CD4-positive, alpha-beta memory T cell (primary cell): ENCODE measurements around the gene FSTL4. TPM values are rescaled to one million over a fixed set of nuclear protein-coding genes. Genes with fewer than 3 reads are reported as not detected.
"Not testable (repeated sequence)": the region's sequence is repeated elsewhere in the genome, so short reads cannot be mapped to it uniquely, and the experiment has no call there.

ENCODE experiments used
- CTCF ChIA-PET: fragments of 350-600 bp; sonication (Branson Sonifier 250); formaldehyde crosslinking; loops from one replicate; lab custom pipeline; 2021; ENCODE audit warnings: inconsistent platforms; ENCODE audit not compliant: partially characterized antibody; lab: Charles Lee
- POLR2A ChIA-PET: fragments of 350-600 bp; sonication (Branson Sonifier 250); formaldehyde crosslinking; loops from one replicate; lab custom pipeline; 2021; ENCODE audit not compliant: partially characterized antibody; lab: Charles Lee
- DNase-seq, 5 donors: peaks; one replicate each; pipeline versions ENCODE4 v3.0.0 to v3.0.0-alpha.2; 2020 to 2022; ENCODE audit warnings: mixed read lengths in 1 of 5
- H3K27ac ChIP-seq: one replicate; pipeline ENCODE4 v1.7.0; 2013; ENCODE audit warnings: low read depth, low read length
- H3K27me3 ChIP-seq: 2 replicates; pipeline ENCODE4 v1.7.0; 2013; ENCODE audit warnings: mild to moderate bottlenecking, low read length, moderate library complexity; ENCODE audit not compliant: insufficient read depth
- H3K36me3 ChIP-seq: 2 replicates; pipeline ENCODE4 v1.7.0; 2013; ENCODE audit warnings: mild to moderate bottlenecking, low read length, moderate library complexity; ENCODE audit not compliant: insufficient read depth
- H3K4me1 ChIP-seq: 2 replicates; pipeline ENCODE4 v1.7.0; 2013; ENCODE audit warnings: mild to moderate bottlenecking, low read length, moderate library complexity; ENCODE audit not compliant: insufficient read depth
- H3K4me3 ChIP-seq, 2 donors: one replicate each; pipeline ENCODE4 v1.7.0; 2013; ENCODE audit warnings: low read length in 2 of 2, mild to moderate bottlenecking in 1 of 2
- H3K9me3 ChIP-seq, 2 donors: one replicate each; pipeline ENCODE4 v1.7.0; 2013; ENCODE audit warnings: low read length in 2 of 2, control low read depth in 1 of 2; ENCODE audit not compliant: control insufficient read depth in 1 of 2
- H3K27ac Mint-ChIP-seq, 7 donors: one replicate each; pipeline ENCODE4 v1.8.0; 2020 to 2021; ENCODE audit warnings: mixed read lengths in 7 of 7, mild to moderate bottlenecking in 6 of 7, inconsistent platforms in 3 of 7, moderate library complexity in 3 of 7
- H3K27me3 Mint-ChIP-seq, 2 donors: one replicate each; pipeline ENCODE4 v1.8.0; 2020 to 2021; ENCODE audit warnings: mixed read lengths in 2 of 2
- H3K36me3 Mint-ChIP-seq, 2 donors: one replicate each; pipeline ENCODE4 v1.8.0; 2020 to 2021; ENCODE audit warnings: mixed read lengths in 2 of 2, inconsistent platforms in 1 of 2, mild to moderate bottlenecking in 1 of 2
- H3K4me1 Mint-ChIP-seq, 4 donors: one replicate each; pipeline ENCODE4 v1.8.0; 2020 to 2021; ENCODE audit warnings: mixed read lengths in 4 of 4, mild to moderate bottlenecking in 1 of 4
- H3K4me3 Mint-ChIP-seq, 8 donors: one replicate each; pipeline ENCODE4 v1.8.0; 2020 to 2021; ENCODE audit warnings: mixed read lengths in 8 of 8, mild to moderate bottlenecking in 7 of 8, moderate library complexity in 6 of 8, inconsistent platforms in 3 of 8
- H3K9me3 Mint-ChIP-seq, 8 donors: one replicate each; pipeline ENCODE4 v1.8.0; 2020 to 2021; ENCODE audit warnings: mixed read lengths in 8 of 8, mild to moderate bottlenecking in 5 of 8, inconsistent platforms in 3 of 8, moderate library complexity in 1 of 8
- intact Hi-C: fragments of 100-400 bp; cut with micrococcal nuclease; formaldehyde crosslinking; loops from one replicate; pipeline ENCODE4 v1.15.1; 2023
- polyA plus RNA-seq, 2 donors: library from polyadenylated mRNA; unstranded; fragments of 300-500 nt; fragmentation: Illumina TruSeq; gene quantifications; one replicate each; pipeline ENCODE4 v1.2.3, GENCODE V29; 2021
- total RNA-seq, 2 experiments: library from RNA; stranded (reverse); gene quantifications; one replicate each; pipeline ENCODE4 v1.2.3, GENCODE V29; 2021

The FSTL4 gene
- total and polyA plus RNA-seq, 4 experiments from 2014 or later: not detected

- H3K36me3 Mint-ChIP-seq: no peaks in the 10 kb centered on the region
- H3K36me3 ChIP-seq: no peaks in the 10 kb centered on the region
- CTCF ChIA-PET: no interaction called here
These were observed 163.2 kb downstream of the FSTL4 start for GRCh38 chr5:133449181-133449580.

GRCh38 chr5:133446440-133446839 is 165.9 kb downstream of the FSTL4 start:
- Histone ChIP-seq H3K36me3 (no peaks in the 10 kb centered on the region), H3K9me3 (no peaks in the 10 kb centered on the region), H3K4me3 (no peak overlapping the region), H3K27ac (no peak overlapping the region), H3K4me1 (no peaks in the 10 kb centered on the region), H3K27me3 (no peaks in the 10 kb centered on the region)
- ChIA-PET POLR2A (no interaction called here), CTCF (no interaction called here)
- H3K27ac Mint-ChIP-seq: no peak overlapping the region
- H3K9me3 Mint-ChIP-seq: peaks cover 0 to 4% (median 0%) of the 10 kb centered on the region in 8 donors
- H3K27me3 Mint-ChIP-seq: peaks cover 0 to 10% of the 10 kb centered on the region in 2 donors
- intact Hi-C loops: no loop called here
- no peak for DNase-seq
- no peaks in the 10 kb centered on the region for H3K4me1 Mint-ChIP-seq
- H3K4me3 Mint-ChIP-seq: no peak overlapping the region
- H3K36me3 Mint-ChIP-seq: no peaks in the 10 kb centered on the region

More at GRCh38 chr5:133449181-133449580, 163.2 kb downstream of the FSTL4 start:
- Histone ChIP-seq H3K9me3 (no peaks in the 10 kb centered on the region), H3K27ac (no peak overlapping the region), H3K4me3 (no peak overlapping the region), H3K27me3 (no peaks in the 10 kb centered on the region), H3K4me1 (no peaks in the 10 kb centered on the region)
- Mint-ChIP-seq H3K27ac (no peak overlapping the region), H3K27me3 (peaks cover 0 to 12% of the 10 kb centered on the region in 2 donors), H3K9me3 (peaks cover 0 to 4% (median 0%) of the 10 kb centered on the region in 8 donors), H3K4me1 (no peaks in the 10 kb centered on the region), H3K4me3 (no peak overlapping the region)
- no peak for DNase-seq
- intact Hi-C loops: no loop called here
- POLR2A ChIA-PET: no interaction called here

GRCh38 chr5:133445744-133446143 is 166.6 kb downstream of the FSTL4 start:
- Histone ChIP-seq H3K36me3 (no peaks in the 10 kb centered on the region), H3K4me1 (no peaks in the 10 kb centered on the region), H3K4me3 (no peak overlapping the region), H3K27me3 (no peaks in the 10 kb centered on the region), H3K27ac (no peak overlapping the region), H3K9me3 (no peaks in the 10 kb centered on the region)
- ChIA-PET POLR2A (no interaction called here), CTCF (no interaction called here)
- H3K9me3 Mint-ChIP-seq: peaks cover 0 to 4% (median 0%) of the 10 kb centered on the region in 8 donors
- H3K27ac Mint-ChIP-seq: no peak overlapping the region
- intact Hi-C loops: no loop called here
- DNase-seq: no peak
- H3K36me3 Mint-ChIP-seq: no peaks in the 10 kb centered on the region
- no peak overlapping the region for H3K4me3 Mint-ChIP-seq
- peaks cover 0 to 10% of the 10 kb centered on the region in 2 donors for H3K27me3 Mint-ChIP-seq
- H3K4me1 Mint-ChIP-seq: no peaks in the 10 kb centered on the region

- H3K27me3 ChIP-seq, H3K4me1 ChIP-seq, H3K4me1 Mint-ChIP-seq, H3K9me3 ChIP-seq, H3K9me3 Mint-ChIP-seq, H3K27me3 Mint-ChIP-seq, POLR2A ChIA-PET, CTCF ChIA-PET, H3K4me3 ChIP-seq, H3K36me3 ChIP-seq, H3K4me3 Mint-ChIP-seq, H3K27ac Mint-ChIP-seq, H3K27ac ChIP-seq, DNase-seq, H3K36me3 Mint-ChIP-seq, intact Hi-C loops: not testable (repeated sequence)
These were observed 167.1 kb downstream of the FSTL4 start for GRCh38 chr5:133445204-133445603.

- ChIA-PET CTCF (no interaction called here), POLR2A (no interaction called here)
- Histone ChIP-seq H3K4me1 (no peaks in the 10 kb centered on the region), H3K36me3 (no peaks in the 10 kb centered on the region), H3K27me3 (no peaks in the 10 kb centered on the region), H3K9me3 (no peaks in the 10 kb centered on the region), H3K27ac (no peak overlapping the region), H3K4me3 (no peak overlapping the region)
- no peak for DNase-seq
- Mint-ChIP-seq H3K4me3 (no peak overlapping the region), H3K27ac (no peak overlapping the region), H3K9me3 (peaks cover 0 to 4% (median 0%) of the 10 kb centered on the region in 8 donors), H3K36me3 (no peaks in the 10 kb centered on the region), H3K27me3 (peaks cover 2 to 5% of the 10 kb centered on the region in 2 donors), H3K4me1 (no peaks in the 10 kb centered on the region)
- intact Hi-C loops: no loop called here
These were observed 167.6 kb downstream of the FSTL4 start for GRCh38 chr5:133444711-133445110.

- Mint-ChIP-seq H3K4me3 (no peak overlapping the region), H3K27ac (no peak overlapping the region), H3K9me3 (peaks cover 0 to 4% (median 0%) of the 10 kb centered on the region in 8 donors), H3K4me1 (no peaks in the 10 kb centered on the region), H3K27me3 (peaks cover 2% of the 10 kb centered on the region in 2 donors), H3K36me3 (no peaks in the 10 kb centered on the region)
- Histone ChIP-seq H3K36me3 (no peaks in the 10 kb centered on the region), H3K27ac (no peak overlapping the region), H3K4me3 (no peak overlapping the region), H3K9me3 (no peaks in the 10 kb centered on the region), H3K27me3 (no peaks in the 10 kb centered on the region), H3K4me1 (no peaks in the 10 kb centered on the region)
- intact Hi-C loops: no loop called here
- CTCF ChIA-PET: interaction anchor here (1.0 to 1.5 kb wide), 2 partner anchors 17 to 167 kb away, joined by 3 to 9 read pairs; no protein-coding TSS in a partner anchor
- no peak for DNase-seq
- POLR2A ChIA-PET: no interaction called here
These were observed 171.1 kb downstream of the FSTL4 start for GRCh38 chr5:133441166-133441815.

GRCh38 chr5:133440467-133441115 is 171.8 kb downstream of the FSTL4 start:
- intact Hi-C loops: no loop called here
- Mint-ChIP-seq H3K4me3 (peak overlapping the region in 1 of 8 donors; percentile 33), H3K36me3 (no peaks in the 10 kb centered on the region), H3K27ac (no peak overlapping the region), H3K9me3 (peaks cover 0 to 4% (median 0%) of the 10 kb centered on the region in 8 donors), H3K27me3 (peaks cover 2 to 5% of the 10 kb centered on the region in 2 donors), H3K4me1 (no peaks in the 10 kb centered on the region)
- POLR2A ChIA-PET: no interaction called here
- no peaks in the 10 kb centered on the region for H3K36me3 ChIP-seq
- H3K27me3 ChIP-seq: no peaks in the 10 kb centered on the region
- no peak for DNase-seq
- CTCF ChIA-PET: interaction anchor here (1.5 kb wide), 1 partner anchor 17 kb away, joined by 6 read pairs; no protein-coding TSS in a partner anchor
- H3K27ac ChIP-seq: no peak overlapping the region
- no peaks in the 10 kb centered on the region for H3K4me1 ChIP-seq
- H3K4me3 ChIP-seq: no peak overlapping the region
- no peaks in the 10 kb centered on the region for H3K9me3 ChIP-seq
